Measurements from ENCODE around the gene ADAM12. TPM values are rescaled to one million over a fixed set of nuclear protein-coding genes. Genes with fewer than 3 reads are reported as not detected.

Gene ADAM12
- total RNA-seq, 1 experiment from 2014 or later, result not detected

GRCh38 chr10:126397156-126397555 is 8.9 kb upstream of the ADAM12 start:
- BruUV-seq (replicated peaks), result no TSS peak

More at GRCh38 chr10:126397156-126397555, 8.9 kb upstream of the ADAM12 start:
- ChIA-PET CTCF (no interaction called here), RAD21 (ENCODE audit: low non-redundant PET in 1 of 2, low total read pairs in 2 of 2, uncharacterized antibody in 2 of 2, unreplicated experiment in 2 of 2) (no interaction called here), POLR2A (no interaction called here)
- no peak for DNase-seq (ENCODE audit: low read depth, low spot score)
- Histone ChIP-seq H3K79me2 (ENCODE audit: insufficient read depth, low read length) (no peaks in the 10 kb centered on the region), H4K20me1 (ENCODE audit: insufficient read depth) (no peaks in the 10 kb centered on the region), H2AFZ (ENCODE audit: low read depth, low read length, poor library complexity, severe bottlenecking) (no peak overlapping the region), H3K4me3 (replicated peaks in 1 of 2; ENCODE audit: low read depth in 1 of 2, low read length in 2 of 2) (no peak overlapping the region), H3K9ac (ENCODE audit: low read length) (no peak overlapping the region), H3K9me3 (ENCODE audit: control insufficient read depth in 1 of 2, insufficient read depth in 1 of 2, low read depth in 1 of 2, low read length in 2 of 2) (no peaks in the 10 kb centered on the region), H3K36me3 (ENCODE audit: control insufficient read depth in 1 of 2, insufficient read depth in 2 of 2, low read length in 2 of 2) (no peaks in the 10 kb centered on the region), H3K27me3 (ENCODE audit: insufficient read depth, low read length) (peaks cover 48% of the 10 kb centered on the region), H3K9me2 (ENCODE audit: insufficient read depth) (no peaks in the 10 kb centered on the region), H3K27ac (ENCODE audit: low read depth, low read length) (no peak overlapping the region), H3K4me1 (ENCODE audit: control insufficient read depth in 1 of 2, insufficient read depth in 2 of 2, low read length in 2 of 2) (peaks cover 0 to 4% of the 10 kb centered on the region in 2 experiments; a peak in 1 of 4 replicates), H3K4me2 (ENCODE audit: low read length) (no peak overlapping the region)
- ATAC-seq, result no peak
- intact Hi-C loops (cut with micrococcal nuclease), result no loop called here
- TF ChIP-seq YY1 (IDR thresholded peaks at IDR 0.05; ENCODE audit: extremely low read depth, insufficient replicate concordance, low read depth, low read length) (no peak), EGR1 (IDR thresholded peaks at IDR 0.05; ENCODE audit: low read depth) (no peak), CBX3 (IDR thresholded peaks at IDR 0.05; ENCODE audit: low read depth) (no peak), ELF1 (IDR thresholded peaks at IDR 0.05; ENCODE audit: borderline replicate concordance, low read depth) (no peak), EZH2 (IDR thresholded peaks at IDR 0.05) (no peak), ZBTB33 (IDR thresholded peaks at IDR 0.05; ENCODE audit: extremely low read depth, insufficient replicate concordance, low read length) (no peak), TCF7L2 (IDR thresholded peaks at IDR 0.05; ENCODE audit: borderline replicate concordance, extremely low read depth, insufficient read depth, insufficient read length) (no peak), SP1 (IDR thresholded peaks at IDR 0.05; ENCODE audit: low read depth) (no peak), MAX (IDR thresholded peaks at IDR 0.05) (no peak), SIN3A (IDR thresholded peaks at IDR 0.05; ENCODE audit: low read depth) (no peak), ZFX (IDR thresholded peaks at IDR 0.05) (no peak), CEBPB (IDR thresholded peaks at IDR 0.05; ENCODE audit: low read depth) (no peak), EZH2phosphoT487 (IDR thresholded peaks at IDR 0.05; ENCODE audit: borderline replicate concordance) (no peak), REST (IDR thresholded peaks at IDR 0.05; ENCODE audit: low read depth) (no peak), ZNF274 (IDR thresholded peaks at IDR 0.05; ENCODE audit: low read depth, low read length) (no peak), POLR2A (IDR thresholded peaks at IDR 0.05; ENCODE audit: borderline replicate concordance, extremely low read depth, insufficient read depth, insufficient read length) (no peak), SRF (IDR thresholded peaks at IDR 0.05; ENCODE audit: low read depth) (no peak), JUND (IDR thresholded peaks at IDR 0.05) (no peak)
